Ascending aorta (tissue), 2 donors: ENCODE measurements around the gene KCNQ1. TPM values are rescaled to one million over a fixed set of nuclear protein-coding genes. Genes with fewer than 3 reads are reported as not detected.
A peak's percentile ranks its signal among the peaks of the same experiment; 100 is the strongest.

Experiments
- DNase-seq, 2 donors: peaks; one replicate each; pipeline ENCODE4 v3.0.0-alpha.2; 2019; ENCODE audit warnings: low spot score in 2 of 2
- H3K27ac ChIP-seq, 2 donors: fragments of 200-600 bp; sonication (generic); one replicate each; pipeline ENCODE4 v1.5.1; 2016 to 2017; ENCODE audit warnings: mild to moderate bottlenecking in 1 of 2
- H3K27me3 ChIP-seq: fragments of 200-600 bp; sonication (generic); one replicate; pipeline ENCODE4 v1.5.1; 2017
- H3K36me3 ChIP-seq, 2 donors: fragments of 200-600 bp; sonication (generic); one replicate each; pipeline ENCODE4 v1.5.1; 2016
- H3K4me1 ChIP-seq, 2 donors: fragments of 200-600 bp; sonication (generic); one replicate each; pipeline ENCODE4 v1.5.1; 2016 to 2017; ENCODE audit warnings: mild to moderate bottlenecking in 1 of 2
- H3K4me3 ChIP-seq, 2 donors: fragments of 200-600 bp; sonication (generic); one replicate each; pipeline ENCODE4 v1.5.1; 2016 to 2017; ENCODE audit warnings: mild to moderate bottlenecking in 1 of 2
- H3K9me3 ChIP-seq, 2 donors: fragments of 200-600 bp; sonication (generic); one replicate each; pipeline ENCODE4 v1.5.1; 2016
- intact Hi-C: fragments of 100-400 bp; cut with DNase I; formaldehyde crosslinking; loops from one replicate; pipeline ENCODE4 v1.15.1; 2023
- total RNA-seq: library from RNA; depleted of rRNA; stranded (reverse); fragments of >200 nt; gene quantifications from one replicate; pipeline ENCODE4 v1.1.0, GENCODE V29; 2016
- TF ChIP-seq, protein P1 (sequence below), 3 experiments: fragments of 200-600 bp in 2 of 3; fragments of 450-650 bp in 1 of 3; sonication (generic) in 2 of 3; IDR thresholded peaks; one replicate each; pipeline ENCODE4 v1.5.1; 2016 to 2019; ENCODE audit warnings: antibody characterized with exemption in 3 of 3, mild to moderate bottlenecking in 1 of 3, moderate library complexity in 1 of 3

Gene KCNQ1
- total RNA-seq, 1 donor from 2014 or later, result 2.3 TPM

DNA sequence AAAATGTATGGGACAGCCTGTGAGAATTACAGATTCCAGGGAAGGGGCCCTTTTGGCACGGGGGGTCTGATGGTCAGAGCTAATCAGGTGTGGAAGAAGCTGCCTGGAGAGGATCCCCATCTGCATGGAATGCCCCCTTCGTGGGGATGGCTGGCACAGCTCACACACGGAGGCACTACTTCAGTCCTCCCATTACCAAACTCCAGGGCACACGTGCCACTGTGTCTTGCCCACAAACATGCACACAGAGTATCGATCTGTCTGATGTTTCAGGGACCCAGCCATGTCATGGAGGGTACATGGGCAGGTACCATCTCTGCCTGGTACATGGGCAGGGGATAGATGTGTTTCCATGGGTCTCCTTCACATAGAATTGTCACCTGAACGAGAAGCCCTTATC, 240.2 kb downstream of the KCNQ1 start:
- Histone ChIP-seq H3K9me3 (no peaks in the 10 kb centered on the region), H3K27ac (no peak overlapping the region), H3K4me1 (no peaks in the 10 kb centered on the region), H3K4me3 (no peak overlapping the region), H3K27me3 (no peaks in the 10 kb centered on the region), H3K36me3 (no peaks in the 10 kb centered on the region)
- intact Hi-C loops, result no loop called here
- TF ChIP-seq, protein P1, sequence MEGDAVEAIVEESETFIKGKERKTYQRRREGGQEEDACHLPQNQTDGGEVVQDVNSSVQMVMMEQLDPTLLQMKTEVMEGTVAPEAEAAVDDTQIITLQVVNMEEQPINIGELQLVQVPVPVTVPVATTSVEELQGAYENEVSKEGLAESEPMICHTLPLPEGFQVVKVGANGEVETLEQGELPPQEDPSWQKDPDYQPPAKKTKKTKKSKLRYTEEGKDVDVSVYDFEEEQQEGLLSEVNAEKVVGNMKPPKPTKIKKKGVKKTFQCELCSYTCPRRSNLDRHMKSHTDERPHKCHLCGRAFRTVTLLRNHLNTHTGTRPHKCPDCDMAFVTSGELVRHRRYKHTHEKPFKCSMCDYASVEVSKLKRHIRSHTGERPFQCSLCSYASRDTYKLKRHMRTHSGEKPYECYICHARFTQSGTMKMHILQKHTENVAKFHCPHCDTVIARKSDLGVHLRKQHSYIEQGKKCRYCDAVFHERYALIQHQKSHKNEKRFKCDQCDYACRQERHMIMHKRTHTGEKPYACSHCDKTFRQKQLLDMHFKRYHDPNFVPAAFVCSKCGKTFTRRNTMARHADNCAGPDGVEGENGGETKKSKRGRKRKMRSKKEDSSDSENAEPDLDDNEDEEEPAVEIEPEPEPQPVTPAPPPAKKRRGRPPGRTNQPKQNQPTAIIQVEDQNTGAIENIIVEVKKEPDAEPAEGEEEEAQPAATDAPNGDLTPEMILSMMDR (IDR thresholded peaks at IDR 0.05), result no peak
- DNase-seq, result no peak

- H3K4me3 ChIP-seq, result no peak overlapping the region
- TF ChIP-seq, protein P1 (IDR thresholded peaks at IDR 0.05), result no peak
- H3K4me1 ChIP-seq, result no peaks in the 10 kb centered on the region
- intact Hi-C loops, result no loop called here
- DNase-seq, result no peak
- no peak overlapping the region for H3K27ac ChIP-seq
- no peaks in the 10 kb centered on the region for H3K9me3 ChIP-seq
- H3K36me3 ChIP-seq, result no peaks in the 10 kb centered on the region
- H3K27me3 ChIP-seq, result no peaks in the 10 kb centered on the region
These were observed 241.0 kb downstream of the KCNQ1 start for GRCh38 chr11:2685566-2686359.

DNA sequence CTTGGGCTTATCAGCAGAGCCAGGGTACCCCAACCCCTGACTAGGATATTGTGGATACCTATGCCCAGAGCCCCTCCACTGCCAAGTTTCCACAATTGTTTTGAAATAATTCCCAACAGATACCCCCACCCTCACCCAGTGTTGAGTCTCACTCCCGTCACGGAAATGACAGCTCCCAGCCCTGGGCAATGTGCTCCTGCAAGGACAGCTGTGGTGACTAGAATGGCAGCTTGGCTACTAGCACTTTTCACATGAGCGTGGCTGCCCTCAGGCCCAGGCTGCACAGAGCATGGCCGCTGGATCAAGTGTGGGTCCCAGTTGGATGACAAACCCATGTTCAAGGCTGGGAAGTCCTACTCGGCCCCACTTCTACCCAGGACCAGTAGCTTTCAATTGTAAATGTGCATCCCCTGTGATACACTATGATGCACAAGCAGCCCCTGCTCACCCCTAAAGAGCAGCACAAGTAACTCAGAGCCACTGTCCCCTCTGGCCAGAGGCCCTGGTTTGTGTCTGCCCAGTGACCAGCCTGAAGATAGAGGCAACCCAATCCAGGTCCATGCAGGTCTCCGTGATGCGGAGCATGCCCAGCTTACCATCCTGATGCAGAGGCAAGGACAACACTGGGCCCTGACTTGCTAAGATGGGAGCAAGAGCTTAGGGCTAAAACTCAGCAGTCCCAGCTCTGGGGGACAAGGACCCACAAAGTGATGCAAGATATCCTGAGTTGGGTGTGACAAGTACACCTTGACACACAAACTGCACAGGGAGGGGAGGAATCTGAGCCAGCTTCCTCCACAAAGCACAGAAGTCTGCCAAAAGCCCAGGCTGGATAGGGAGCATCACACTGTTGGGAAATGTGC, 241.8 kb downstream of the KCNQ1 start:
- DNase-seq, result peak in 1 of 2 donors; percentile 5
- Histone ChIP-seq H3K4me1 (no peaks in the 10 kb centered on the region), H3K27me3 (no peaks in the 10 kb centered on the region), H3K27ac (no peak overlapping the region), H3K4me3 (no peak overlapping the region), H3K9me3 (no peaks in the 10 kb centered on the region), H3K36me3 (no peaks in the 10 kb centered on the region)
- intact Hi-C loops, result no loop called here
- TF ChIP-seq, protein P1 (IDR thresholded peaks at IDR 0.05), result no peak

- no peaks in the 10 kb centered on the region for H3K27me3 ChIP-seq
- peak in 1 of 2 donors; percentile 3 for DNase-seq
- intact Hi-C loops, result no loop called here
These were observed 242.4 kb downstream of the KCNQ1 start for GRCh38 chr11:2687223-2687530.

GRCh38 chr11:2687782-2688191, 243.0 kb downstream of the KCNQ1 start:
- no peaks in the 10 kb centered on the region for H3K4me1 ChIP-seq
- DNase-seq, result peak in 1 of 2 donors; percentile 3
- H3K4me3 ChIP-seq, result no peak overlapping the region
- H3K36me3 ChIP-seq, result no peaks in the 10 kb centered on the region
- H3K9me3 ChIP-seq, result no peaks in the 10 kb centered on the region
- TF ChIP-seq, protein P1 (IDR thresholded peaks at IDR 0.05), result no peak
- intact Hi-C loops, result no loop called here
- no peak overlapping the region for H3K27ac ChIP-seq
- no peaks in the 10 kb centered on the region for H3K27me3 ChIP-seq

More at GRCh38 chr11:2687223-2687530, 242.4 kb downstream of the KCNQ1 start:
- no peaks in the 10 kb centered on the region for H3K36me3 ChIP-seq
- H3K4me1 ChIP-seq, result no peaks in the 10 kb centered on the region
- no peak overlapping the region for H3K4me3 ChIP-seq
- H3K9me3 ChIP-seq, result no peaks in the 10 kb centered on the region
- TF ChIP-seq, protein P1 (IDR thresholded peaks at IDR 0.05), result no peak
- H3K27ac ChIP-seq, result no peak overlapping the region
